H1 (cell line): ENCODE results near the gene POLR1G. TPM values are rescaled to one million over a fixed set of nuclear protein-coding genes. Genes with fewer than 3 reads are reported as not detected.

Experiments
- CTCF ChIA-PET: fragments of 300-600 bp; sonication (Branson Sonifier 250); formaldehyde crosslinking; loops from one replicate; lab custom pipeline; 2021; ENCODE audit not compliant: partially characterized antibody; lab: Charles Lee
- POLR2A ChIA-PET: fragments of 300-600 bp; sonication (Branson Sonifier 250); formaldehyde crosslinking; loops from one replicate; lab custom pipeline; 2021; ENCODE audit warnings: inconsistent platforms; ENCODE audit not compliant: partially characterized antibody; lab: Charles Lee
- DNase-seq, 2 experiments: peaks; one replicate each; pipeline versions ENCODE4 v3.0.0 to v3.0.0-alpha.2; 2010 to 2022; ENCODE audit warnings: low spot score in 2 of 2, low read depth in 1 of 2, mixed read lengths in 1 of 2
- FAIRE-seq: peaks from 2 replicates; lab custom pipeline; 2011; peaks lifted over from hg19 to GRCh38; lab: Jason Lieb, UNC
- H2AFZ ChIP-seq: 2 replicates; pipeline ENCODE4 v1.8.1; 2012; ENCODE audit warnings: low read length, inconsistent platforms
- H2AK5ac ChIP-seq: 2 replicates; pipeline ENCODE4 v1.6.1; 2013; ENCODE audit warnings: low read depth, low read length
- H2BK120ac ChIP-seq: replicated peaks from 2 replicates; pipeline ENCODE3; 2013; ENCODE audit warnings: low read depth, low read length, inconsistent platforms
- H2BK12ac ChIP-seq: 2 replicates; pipeline ENCODE4 v1.6.1; 2013; ENCODE audit warnings: low read depth, low read length
- H2BK15ac ChIP-seq: 2 replicates; pipeline ENCODE4 v1.6.1; 2013; ENCODE audit warnings: low read length
- H2BK20ac ChIP-seq: 2 replicates; pipeline ENCODE4 v1.6.1; 2013; ENCODE audit warnings: low read length
- H2BK5ac ChIP-seq: 2 replicates; pipeline ENCODE4 v1.6.1; 2013; ENCODE audit warnings: low read depth, low read length
- H3K14ac ChIP-seq: 2 replicates; pipeline ENCODE4 v1.6.1; 2013; ENCODE audit warnings: inconsistent platforms; ENCODE audit not compliant: insufficient read length
- H3K18ac ChIP-seq: 2 replicates; pipeline ENCODE4 v1.6.1; 2013; ENCODE audit warnings: low read length; ENCODE audit errors: extremely low read depth
- H3K23ac ChIP-seq: 2 replicates; pipeline ENCODE4 v1.6.1; 2013; ENCODE audit warnings: inconsistent platforms; ENCODE audit not compliant: insufficient read length
- H3K23me2 ChIP-seq: 2 replicates; pipeline ENCODE4 v1.6.1; 2013; ENCODE audit warnings: low read depth, low read length
- H3K27ac ChIP-seq: 2 replicates; pipeline ENCODE4 v1.6.1; 2011; ENCODE audit warnings: low read depth, low read length, inconsistent platforms
- H3K27me3 ChIP-seq, 4 experiments: replicated peaks in 1 of 4; 1 replicate in 1 of 4; 2 replicates in 3 of 4; pipeline versions ENCODE4 v1.6.1 to v1.8.1; 2011 to 2013; ENCODE audit warnings: low read length in 3 of 4, mild to moderate bottlenecking in 3 of 4, inconsistent platforms in 2 of 4, mixed read lengths in 2 of 4, moderate library complexity in 1 of 4; ENCODE audit not compliant: control insufficient read depth in 3 of 4, insufficient read depth in 3 of 4; ENCODE audit errors: extremely low read depth in 1 of 4
- H3K36me3 ChIP-seq, 4 experiments: 2 replicates each; pipeline versions ENCODE4 v1.6.1 to v1.8.1; 2011 to 2013; ENCODE audit warnings: mild to moderate bottlenecking in 4 of 4, low read length in 3 of 4, moderate library complexity in 2 of 4, control low read depth in 1 of 4, inconsistent platforms in 1 of 4; ENCODE audit not compliant: insufficient read depth in 4 of 4, control insufficient read depth in 2 of 4
- H3K4ac ChIP-seq: replicated peaks from 2 replicates; pipeline ENCODE3; 2013; ENCODE audit warnings: low read length, low read depth, mixed read lengths, inconsistent platforms; ENCODE audit not compliant: insufficient read length
- H3K4me1 ChIP-seq, 4 experiments: replicated peaks in 1 of 4; 1 replicate in 1 of 4; 2 replicates in 3 of 4; pipeline versions ENCODE4 v1.6.1 to v1.8.1; 2011 to 2013; ENCODE audit warnings: low read length in 3 of 4, inconsistent platforms in 2 of 4, mixed read lengths in 1 of 4; ENCODE audit not compliant: insufficient read depth in 4 of 4, control insufficient read depth in 3 of 4
- H3K4me2 ChIP-seq, 2 experiments: 2 replicates each; pipeline versions ENCODE4 v1.6.1 to v1.8.1; 2011 to 2013; ENCODE audit warnings: low read depth in 2 of 2, low read length in 2 of 2, control low read depth in 1 of 2, inconsistent platforms in 1 of 2, mild to moderate bottlenecking in 1 of 2; ENCODE audit not compliant: insufficient read depth in 1 of 2
- H3K4me3 ChIP-seq, 4 experiments: fragments of 200-600, 300-600 bp in 1 of 4; sonication (generic), shearing (Covaris generic), sonication (Bioruptor Twin) in 1 of 4; 2 replicates each; pipeline versions ENCODE4 v1.5.1 to v1.8.1; 2011 to 2016; ENCODE audit warnings: low read length in 4 of 4, low read depth in 3 of 4, control low read depth in 2 of 4, inconsistent platforms in 2 of 4, mild to moderate bottlenecking in 2 of 4, mixed read lengths in 1 of 4, moderate library complexity in 1 of 4; ENCODE audit not compliant: insufficient read depth in 2 of 4; ENCODE audit errors: extremely low read depth in 1 of 4
- H3K56ac ChIP-seq: replicated peaks from 2 replicates; pipeline ENCODE3; 2013; ENCODE audit warnings: low read depth, mild to moderate bottlenecking, mixed read lengths, low read length, inconsistent platforms; ENCODE audit not compliant: insufficient read length
- H3K79me1 ChIP-seq: 2 replicates; pipeline ENCODE4 v1.6.1; 2013; ENCODE audit warnings: low read depth, low read length, control low read depth
- H3K79me2 ChIP-seq, 2 experiments: 2 replicates each; pipeline versions ENCODE4 v1.6.1 to v1.8.1; 2012 to 2013; ENCODE audit warnings: low read length in 2 of 2, mild to moderate bottlenecking in 2 of 2, inconsistent platforms in 1 of 2; ENCODE audit not compliant: insufficient read depth in 2 of 2, control insufficient read depth in 1 of 2
- H3K9ac ChIP-seq, 4 experiments: replicated peaks in 1 of 4; 1 replicate in 1 of 4; 2 replicates in 3 of 4; pipeline versions ENCODE4 v1.6.1 to v1.8.1; 2011 to 2013; ENCODE audit warnings: low read depth in 3 of 4, low read length in 3 of 4, control low read depth in 2 of 4, mild to moderate bottlenecking in 2 of 4, moderate library complexity in 2 of 4, inconsistent platforms in 1 of 4; ENCODE audit errors: extremely low read depth in 1 of 4
- H3K9me3 ChIP-seq, 2 experiments: 2 replicates each; pipeline versions ENCODE4 v1.6.1 to v1.8.1; 2012 to 2013; ENCODE audit warnings: mild to moderate bottlenecking in 2 of 2, moderate library complexity in 2 of 2, control low read depth in 1 of 2, inconsistent platforms in 1 of 2, low read depth in 1 of 2, low read length in 1 of 2, mixed read lengths in 1 of 2; ENCODE audit not compliant: insufficient read depth in 2 of 2
- H4K20me1 ChIP-seq, 2 experiments: replicated peaks in 1 of 2; 2 replicates each; pipeline versions ENCODE3 to v1.8.1; 2011 to 2013; ENCODE audit warnings: inconsistent platforms in 2 of 2, low read length in 2 of 2, mild to moderate bottlenecking in 1 of 2; ENCODE audit not compliant: insufficient read depth in 2 of 2, control insufficient read depth in 1 of 2
- H4K5ac ChIP-seq: 2 replicates; pipeline ENCODE4 v1.6.1; 2013; ENCODE audit warnings: low read length, low read depth, mixed read lengths, inconsistent platforms; ENCODE audit not compliant: insufficient read length
- H4K8ac ChIP-seq: 2 replicates; pipeline ENCODE4 v1.8.0; 2013; ENCODE audit warnings: mild to moderate bottlenecking, moderate library complexity, low read length, inconsistent platforms; ENCODE audit not compliant: insufficient read depth; ENCODE audit errors: extremely low read depth
- H4K91ac ChIP-seq: replicated peaks from 2 replicates; pipeline ENCODE3; 2013; ENCODE audit warnings: low read length, mixed read lengths, inconsistent platforms; ENCODE audit not compliant: insufficient read length
- BCL11A ChIP-seq, 2 experiments: IDR thresholded peaks; one replicate each; pipeline ENCODE4 v1.6.1; 2011; ENCODE audit warnings: low read depth in 2 of 2, low read length in 2 of 2, mild to moderate bottlenecking in 2 of 2
- CTBP2 ChIP-seq: IDR thresholded peaks from 2 replicates; pipeline ENCODE4 v1.7.0; 2011; ENCODE audit warnings: borderline replicate concordance, mild to moderate bottlenecking, moderate library complexity, mixed read lengths, low read length; ENCODE audit not compliant: insufficient read depth, insufficient read length
- E2F6 ChIP-seq: IDR thresholded peaks from 2 replicates; pipeline ENCODE4 v1.6.1; 2012; ENCODE audit warnings: inconsistent platforms
- EP300 ChIP-seq, 2 experiments: IDR thresholded peaks; 1 replicate in 1 of 2; 2 replicates in 1 of 2; pipeline ENCODE4 v1.6.1; 2011 to 2012; ENCODE audit warnings: low read depth in 2 of 2, low read length in 2 of 2, mild to moderate bottlenecking in 2 of 2, borderline replicate concordance in 1 of 2, inconsistent platforms in 1 of 2, moderate library complexity in 1 of 2
- JUN ChIP-seq: IDR thresholded peaks from 2 replicates; pipeline ENCODE4 v1.6.1; 2011; ENCODE audit warnings: low read depth, mild to moderate bottlenecking, improper control_type of control experiment, low read length
- NRF1 ChIP-seq: IDR thresholded peaks from 2 replicates; pipeline ENCODE4 v1.6.1; 2011; ENCODE audit warnings: mild to moderate bottlenecking, low read depth, low read length, improper control_type of control experiment
- RNF2 ChIP-seq: fragments of 200-900, 300-1000 bp; sonication (generic); IDR thresholded peaks from 2 replicates; pipeline ENCODE4 v1.7.1; 2016; ENCODE audit warnings: borderline replicate concordance, low read depth, mild to moderate bottlenecking, antibody characterized with exemption, low read length; ENCODE audit not compliant: poor library complexity, severe bottlenecking; ENCODE audit errors: missing control alignments
- USF2 ChIP-seq: IDR thresholded peaks from 2 replicates; pipeline ENCODE4 v1.6.1; 2011; ENCODE audit warnings: low read length, improper control_type of control experiment
- YY1 ChIP-seq: IDR thresholded peaks from 2 replicates; pipeline ENCODE4 v1.6.1; 2011; ENCODE audit warnings: low read depth, mild to moderate bottlenecking, low read length
- WGBS, 2 experiments: shearing (Covaris generic) in 1 of 2; methylation state at CpG; one replicate each; pipeline versions ENCODE4 v1.1.6 to v1.1.7; 2013 to 2015; ENCODE audit warnings: low lambda C conversion rate in 2 of 2, mixed read lengths in 2 of 2, inconsistent platforms in 1 of 2, low coverage in 1 of 2, missing lambda C conversion rate in 1 of 2; ENCODE audit not compliant: insufficient replicate concordance in 2 of 2, insufficient coverage in 1 of 2, insufficient read length in 1 of 2; ENCODE audit errors: extremely low coverage in 1 of 2, missing lambda C conversion rate in 1 of 2; 5-methylcytosine and 5-hydroxymethylcytosine counted together
- polyA plus RNA-seq, 7 experiments: library from polyadenylated mRNA; depleted of rRNA in 3 of 7; stranded (reverse) in 5 of 7; unstranded in 2 of 7; fragments of >200 nt in 5 of 7; fragments of 200-250 nt in 2 of 7; gene quantifications; 1 replicate in 5 of 7; 2 replicates in 1 of 7; 4 replicates in 1 of 7; pipeline versions ENCODE4 v1.2.1 to v1.2.3, GENCODE V29; 2011 to 2013; ENCODE audit warnings: missing spikeins in 2 of 7, mixed read lengths in 2 of 7
- total RNA-seq: library from RNA; stranded (reverse); fragmentation: NEBNext Ultra II Directional; extraction: Animal tissue kit (Norgen Biotek cat#: 25700); gene quantifications from 2 replicates; pipeline ENCODE4 v1.2.1, GENCODE V29; 2021

POLR1G gene
- total and polyA plus RNA-seq, 2 of the 8 experiments (the other 6 are each of a cell fraction or from before 2014, with no cell fraction given), result 16.8 to 34.8 TPM

- H3K79me1 ChIP-seq, result no peaks in the 10 kb centered on the region; the same call in 1 of the 2 replicates
- H3K4ac ChIP-seq, result no peak overlapping the region
- peak overlapping the region; percentile 65; the same call in 1 of the 2 replicates for H2AFZ ChIP-seq
Measured at GRCh38 chr19:45456500-45456815, 50.0 kb downstream of the POLR1G start.

More at GRCh38 chr19:45456500-45456815, 50.0 kb downstream of the POLR1G start:
- Histone ChIP-seq H3K14ac (no peak overlapping the region), H3K4me3 (no peak overlapping the region), H4K5ac (no peak overlapping the region), H2BK12ac (peak overlapping the region; percentile 97), H2BK5ac (peak overlapping the region; percentile 92), H3K27me3 (peaks cover 0 to 7% (median 6%) of the 10 kb centered on the region in 4 experiments; a peak in 5 of 7 replicates), H3K27ac (0 out of 2 replicates have a peak overlapping the region, but pooled peaks have one; percentile 48), H3K79me2 (no peaks in the 10 kb centered on the region), H3K36me3 (no peaks in the 10 kb centered on the region), H3K23me2 (peaks cover 2% of the 10 kb centered on the region; the same call in 1 of the 2 replicates), H2BK120ac (no peak overlapping the region), H4K20me1 (no peaks in the 10 kb centered on the region), H2BK15ac (no peak overlapping the region), H3K4me2 (peak overlapping the region in 1 of 2 experiments; percentile 37; a peak in 1 of 4 replicates), H4K8ac (peak overlapping the region; percentile 95; the same call in 1 of the 2 replicates), H3K9me3 (no peaks in the 10 kb centered on the region), H3K18ac (no peak overlapping the region), H2BK20ac (no peak overlapping the region), H3K23ac (no peak overlapping the region), H2AK5ac (0 out of 2 replicates have a peak overlapping the region, but pooled peaks have one; percentile 69), H3K4me1 (peaks cover 0 to 11% (median 5%) of the 10 kb centered on the region in 4 experiments; a peak in 5 of 7 replicates), H4K91ac (peak overlapping the region; percentile 91)
- CTCF ChIA-PET, result interaction anchor here (0.6 to 3.9 kb wide), 9 partner anchors 10 to 61 kb away, joined by 3 to 32 read pairs (median 6); partner anchors contain the start of gene FOSB
- DNase-seq, result no peak
- FAIRE-seq, result no peak
- POLR2A ChIA-PET, result interaction anchor here (0.6 to 3.0 kb wide), 8 partner anchors 9 to 71 kb away, joined by 3 to 41 read pairs (median 4); partner anchors contain the start of gene FOSB
- 94% methylated on average over 2 of the region's 2 CpGs; no CpG with 5 or more reads in 1 of the 2 experiments for WGBS, 2 experiments
- no peak for TF ChIP-seq NRF1
- no peak for TF ChIP-seq RNF2
- TF ChIP-seq JUN, result no peak
- no peak for TF ChIP-seq YY1
- no peak for TF ChIP-seq EP300 (IDR thresholded peaks at IDR 0.05; ENCODE audit: borderline replicate concordance in 1 of 2, low read depth in 2 of 2, low read length in 2 of 2)
- TF ChIP-seq CTBP2, result no peak
- TF ChIP-seq E2F6, result no peak
- no peak for TF ChIP-seq USF2
- no peak for TF ChIP-seq BCL11A (IDR thresholded peaks at IDR 0.05; ENCODE audit: low read depth in 2 of 2, low read length in 2 of 2)
- TF ChIP-seq, all 59 proteins: peak for 0
- no peak overlapping the region for H3K9ac ChIP-seq
- no peak overlapping the region for H3K56ac ChIP-seq
